ENCODE results near the gene ENAH.
"Not testable (repeated sequence)": the region's sequence is repeated elsewhere in the genome, so short reads cannot be mapped to it uniquely, and the experiment has no call there.

Gene ENAH

GRCh38 chr1:225617479-225617878, 35.4 kb downstream of the ENAH start:
- H3K9me3 ChIP-seq (ENCODE audit: control insufficient read depth in 1 of 2, low read length in 2 of 2) = no peaks in the 10 kb centered on the region
- H3K4me1 ChIP-seq (ENCODE audit: control insufficient read depth in 1 of 2, insufficient read depth in 2 of 2, low read length in 2 of 2) = peaks cover 0 to 11% of the 10 kb centered on the region in 2 donors
- H3K27ac ChIP-seq (ENCODE audit: low read length) = peak overlapping the region; percentile 2
- no peaks in the 10 kb centered on the region for H3K27me3 ChIP-seq (ENCODE audit: low read depth, low read length)
- no peaks in the 10 kb centered on the region for H3K36me3 ChIP-seq (ENCODE audit: control insufficient read depth in 1 of 2, insufficient read depth in 2 of 2, low read length in 2 of 2)
- H3K4me3 ChIP-seq (ENCODE audit: low read depth in 1 of 2, low read length in 2 of 2) = no peak overlapping the region

DNA sequence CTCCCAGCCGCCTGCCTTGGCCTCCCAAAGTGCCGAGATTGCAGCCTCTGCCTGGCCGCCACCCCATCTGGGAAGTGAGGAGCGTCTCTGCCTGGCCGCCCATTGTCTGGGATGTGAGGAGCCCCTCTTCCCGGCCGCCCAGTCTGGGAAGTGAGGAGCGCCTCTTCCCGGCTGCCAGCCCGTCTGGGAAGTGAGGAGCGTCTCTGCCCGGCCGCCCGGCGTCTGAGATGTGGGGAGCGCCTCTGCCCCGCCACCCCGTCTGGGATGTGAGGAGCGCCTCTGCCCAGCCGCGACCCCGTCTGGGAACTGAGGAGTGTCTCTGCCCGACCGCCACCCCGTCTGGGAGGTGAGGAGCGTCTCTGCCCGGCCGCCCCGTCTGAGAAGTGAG, 37.5 kb downstream of the ENAH start:
- H3K4me3 ChIP-seq (ENCODE audit: low read depth in 1 of 2, low read length in 2 of 2); H3K9me3 ChIP-seq (ENCODE audit: control insufficient read depth in 1 of 2, low read length in 2 of 2); H3K27ac ChIP-seq (ENCODE audit: low read length); H3K36me3 ChIP-seq (ENCODE audit: control insufficient read depth in 1 of 2, insufficient read depth in 2 of 2, low read length in 2 of 2); H3K27me3 ChIP-seq (ENCODE audit: low read depth, low read length): not testable (repeated sequence)
- H3K4me1 ChIP-seq (ENCODE audit: control insufficient read depth in 1 of 2, insufficient read depth in 2 of 2, low read length in 2 of 2) = peaks cover 0 to 17% of the 10 kb centered on the region in 2 donors

DNA sequence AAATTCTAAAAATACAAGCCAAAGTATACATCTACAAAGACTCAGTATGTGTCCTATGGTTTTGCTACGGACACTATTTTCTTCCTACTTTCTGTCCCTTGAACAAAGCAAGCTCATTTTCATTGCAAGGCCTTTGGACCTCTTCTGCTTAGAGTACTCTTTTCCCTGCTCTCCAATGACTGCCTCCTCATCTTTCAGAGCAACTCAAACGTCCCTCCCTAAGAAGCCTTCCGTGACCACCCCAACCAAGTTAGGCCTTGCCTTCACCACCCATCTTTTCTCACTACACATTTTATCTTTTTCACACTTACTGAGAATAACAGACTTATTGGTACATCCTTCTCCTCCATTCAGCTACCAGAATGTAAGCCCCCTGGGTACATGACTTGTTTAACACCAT, 39.9 kb downstream of the ENAH start:
- Histone ChIP-seq H3K27ac (ENCODE audit: low read length) (no peak overlapping the region), H3K36me3 (ENCODE audit: control insufficient read depth in 1 of 2, insufficient read depth in 2 of 2, low read length in 2 of 2) (no peaks in the 10 kb centered on the region), H3K4me1 (ENCODE audit: control insufficient read depth in 1 of 2, insufficient read depth in 2 of 2, low read length in 2 of 2) (peaks cover 0 to 25% of the 10 kb centered on the region in 2 donors)

DNA sequence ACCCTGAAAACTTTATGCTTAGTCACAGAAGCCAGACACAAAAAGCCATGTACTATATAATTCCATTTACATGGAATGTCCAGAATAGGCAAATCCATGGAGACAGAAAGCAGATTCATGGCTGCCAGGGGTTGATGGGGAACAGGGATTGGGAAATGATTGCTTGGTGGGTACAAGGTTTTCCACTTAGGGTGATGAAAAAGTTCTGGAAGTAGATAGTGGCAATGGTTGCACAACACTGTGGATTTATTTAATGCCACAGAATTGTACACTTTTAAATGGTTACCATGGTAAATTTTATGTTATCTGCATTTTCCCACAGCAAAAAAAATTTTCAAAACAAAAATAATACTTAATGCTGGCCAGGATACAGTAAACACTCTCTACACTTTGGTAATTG, 40.6 kb downstream of the ENAH start:
- Histone ChIP-seq H3K9me3 (ENCODE audit: control insufficient read depth in 1 of 2, low read length in 2 of 2) (no peaks in the 10 kb centered on the region), H3K4me3 (ENCODE audit: low read depth in 1 of 2, low read length in 2 of 2) (no peak overlapping the region), H3K36me3 (ENCODE audit: control insufficient read depth in 1 of 2, insufficient read depth in 2 of 2, low read length in 2 of 2) (no peaks in the 10 kb centered on the region), H3K27me3 (ENCODE audit: low read depth, low read length) (no peaks in the 10 kb centered on the region), H3K27ac (ENCODE audit: low read length) (no peak overlapping the region), H3K4me1 (ENCODE audit: control insufficient read depth in 1 of 2, insufficient read depth in 2 of 2, low read length in 2 of 2) (peaks cover 0 to 31% of the 10 kb centered on the region in 2 donors)

More for the DNA sequence above, 39.9 kb downstream of the ENAH start:
- Histone ChIP-seq H3K4me3 (ENCODE audit: low read depth in 1 of 2, low read length in 2 of 2) (no peak overlapping the region), H3K27me3 (ENCODE audit: low read depth, low read length) (no peaks in the 10 kb centered on the region), H3K9me3 (ENCODE audit: control insufficient read depth in 1 of 2, low read length in 2 of 2) (no peaks in the 10 kb centered on the region)

DNA sequence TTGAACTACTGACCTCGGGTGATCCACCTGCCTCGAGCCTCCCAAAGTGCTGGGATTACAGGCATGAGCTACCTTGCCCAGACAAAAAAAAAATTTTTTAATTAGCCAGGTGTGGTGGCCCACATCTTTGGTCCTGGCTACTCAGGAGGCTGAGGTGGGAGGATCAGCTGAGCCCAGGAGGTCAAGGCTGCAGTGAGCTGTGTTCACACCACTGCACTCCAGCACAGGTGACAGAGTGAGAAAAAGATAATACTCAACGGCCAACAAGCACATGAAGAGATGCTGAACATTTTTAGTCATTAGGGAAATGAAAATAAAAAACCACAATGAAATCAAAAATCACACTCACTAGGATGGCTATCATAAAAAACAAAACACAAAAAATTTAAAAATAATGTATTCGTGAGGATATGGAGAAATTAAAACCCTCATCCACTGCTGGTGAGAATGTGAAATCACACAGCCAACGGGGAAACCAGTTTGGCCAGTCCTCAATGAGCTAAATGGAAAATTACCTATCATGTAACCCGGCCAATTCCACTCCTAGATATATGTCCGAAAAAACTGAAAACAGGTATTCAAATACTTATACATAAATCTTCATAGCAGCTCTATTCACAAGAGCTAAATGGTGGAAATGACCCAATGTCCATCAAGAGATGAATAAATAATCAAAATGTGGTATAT, 41.2 kb downstream of the ENAH start:
- H3K9me3 ChIP-seq (ENCODE audit: control insufficient read depth in 1 of 2, low read length in 2 of 2) = no peaks in the 10 kb centered on the region
- peaks cover 0 to 31% of the 10 kb centered on the region in 2 donors for H3K4me1 ChIP-seq (ENCODE audit: control insufficient read depth in 1 of 2, insufficient read depth in 2 of 2, low read length in 2 of 2)
- H3K27me3 ChIP-seq (ENCODE audit: low read depth, low read length) = no peaks in the 10 kb centered on the region
- no peak overlapping the region for H3K27ac ChIP-seq (ENCODE audit: low read length)
- H3K36me3 ChIP-seq (ENCODE audit: control insufficient read depth in 1 of 2, insufficient read depth in 2 of 2, low read length in 2 of 2) = no peaks in the 10 kb centered on the region
- H3K4me3 ChIP-seq (ENCODE audit: low read depth in 1 of 2, low read length in 2 of 2) = no peak overlapping the region

DNA sequence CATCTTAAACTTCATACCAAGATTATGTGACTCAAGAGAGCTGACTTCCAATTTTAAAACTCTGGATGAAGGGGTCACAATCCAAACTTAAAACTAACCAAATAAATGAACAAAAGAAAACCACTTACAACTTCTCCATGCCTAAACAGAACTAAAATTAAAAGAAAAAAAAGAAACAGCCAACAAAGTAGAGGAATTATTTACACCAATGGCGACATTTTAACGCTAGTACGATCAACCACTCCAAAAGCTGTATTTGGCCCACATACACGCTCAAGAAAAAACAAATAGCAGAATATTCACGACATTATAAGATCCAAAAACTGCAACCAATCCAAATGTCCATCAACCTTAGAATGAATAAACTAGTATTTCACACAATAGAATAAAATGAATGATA, 42.4 kb downstream of the ENAH start:
- no peak overlapping the region for H3K27ac ChIP-seq (ENCODE audit: low read length)
- no peaks in the 10 kb centered on the region for H3K27me3 ChIP-seq (ENCODE audit: low read depth, low read length)
- peaks cover 0 to 31% of the 10 kb centered on the region in 2 donors for H3K4me1 ChIP-seq (ENCODE audit: control insufficient read depth in 1 of 2, insufficient read depth in 2 of 2, low read length in 2 of 2)
- H3K36me3 ChIP-seq (ENCODE audit: control insufficient read depth in 1 of 2, insufficient read depth in 2 of 2, low read length in 2 of 2) = no peaks in the 10 kb centered on the region
- no peaks in the 10 kb centered on the region for H3K9me3 ChIP-seq (ENCODE audit: control insufficient read depth in 1 of 2, low read length in 2 of 2)
- no peak overlapping the region for H3K4me3 ChIP-seq (ENCODE audit: low read depth in 1 of 2, low read length in 2 of 2)

- Histone ChIP-seq H3K27me3 (ENCODE audit: low read depth, low read length) (no peaks in the 10 kb centered on the region), H3K4me3 (ENCODE audit: low read depth in 1 of 2, low read length in 2 of 2) (no peak overlapping the region), H3K4me1 (ENCODE audit: control insufficient read depth in 1 of 2, insufficient read depth in 2 of 2, low read length in 2 of 2) (peaks cover 6 to 35% of the 10 kb centered on the region in 2 donors), H3K27ac (ENCODE audit: low read length) (no peak overlapping the region), H3K36me3 (ENCODE audit: control insufficient read depth in 1 of 2, insufficient read depth in 2 of 2, low read length in 2 of 2) (no peaks in the 10 kb centered on the region), H3K9me3 (ENCODE audit: control insufficient read depth in 1 of 2, low read length in 2 of 2) (no peaks in the 10 kb centered on the region)
Measured at GRCh38 chr1:225608014-225608796, 44.7 kb downstream of the ENAH start.

GRCh38 chr1:225607355-225607754, 45.6 kb downstream of the ENAH start:
- Histone ChIP-seq H3K27ac (ENCODE audit: low read length) (no peak overlapping the region), H3K36me3 (ENCODE audit: control insufficient read depth in 1 of 2, insufficient read depth in 2 of 2, low read length in 2 of 2) (no peaks in the 10 kb centered on the region), H3K9me3 (ENCODE audit: control insufficient read depth in 1 of 2, low read length in 2 of 2) (no peaks in the 10 kb centered on the region), H3K27me3 (ENCODE audit: low read depth, low read length) (no peaks in the 10 kb centered on the region), H3K4me3 (ENCODE audit: low read depth in 1 of 2, low read length in 2 of 2) (no peak overlapping the region), H3K4me1 (ENCODE audit: control insufficient read depth in 1 of 2, insufficient read depth in 2 of 2, low read length in 2 of 2) (peaks cover 6 to 29% of the 10 kb centered on the region in 2 donors)

DNA sequence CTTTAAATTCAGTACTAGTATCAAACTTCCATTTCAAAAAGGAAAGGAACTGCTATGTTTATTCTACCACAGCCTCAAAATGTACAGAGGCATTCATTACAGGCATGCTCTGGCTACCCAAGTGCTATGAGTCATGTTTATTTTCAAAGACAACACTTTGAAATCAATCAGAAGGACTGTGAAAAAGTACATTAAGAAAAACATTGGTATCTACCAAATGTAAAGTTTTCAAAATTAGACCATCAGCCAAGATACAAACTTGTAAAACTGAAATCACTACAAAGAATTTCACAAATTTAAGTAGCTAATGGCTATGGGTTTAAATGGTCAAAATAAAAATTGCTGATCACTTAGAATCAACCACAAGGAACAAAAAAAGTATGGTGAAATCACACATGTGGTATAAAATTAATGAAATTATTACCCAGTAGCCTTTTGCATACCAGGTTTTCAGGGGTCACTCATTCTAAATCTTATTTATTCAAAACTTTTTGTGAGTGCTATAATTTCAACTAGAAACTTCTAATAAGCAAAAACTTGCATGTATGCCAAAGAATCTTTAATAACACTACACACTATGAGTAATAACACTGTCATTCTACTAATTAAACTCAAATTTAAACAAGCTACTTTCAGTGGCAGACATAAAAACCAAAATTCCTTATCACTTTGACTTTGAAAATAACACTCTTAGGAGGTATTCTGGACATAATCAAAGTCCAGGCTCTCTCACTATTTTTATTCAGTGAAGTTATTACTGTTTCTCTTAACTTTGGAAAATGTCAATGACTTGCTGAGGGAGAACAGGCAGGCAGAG, 49.2 kb downstream of the ENAH start:
- Histone ChIP-seq H3K9me3 (ENCODE audit: control insufficient read depth in 1 of 2, low read length in 2 of 2) (no peaks in the 10 kb centered on the region), H3K4me1 (ENCODE audit: control insufficient read depth in 1 of 2, insufficient read depth in 2 of 2, low read length in 2 of 2) (peaks cover 6 to 24% of the 10 kb centered on the region in 2 donors), H3K36me3 (ENCODE audit: control insufficient read depth in 1 of 2, insufficient read depth in 2 of 2, low read length in 2 of 2) (no peaks in the 10 kb centered on the region), H3K27me3 (ENCODE audit: low read depth, low read length) (no peaks in the 10 kb centered on the region), H3K4me3 (ENCODE audit: low read depth in 1 of 2, low read length in 2 of 2) (no peak overlapping the region), H3K27ac (ENCODE audit: low read length) (peak overlapping the region; percentile 19)

- Histone ChIP-seq H3K4me1 (ENCODE audit: control insufficient read depth in 1 of 2, insufficient read depth in 2 of 2, low read length in 2 of 2) (peaks cover 6 to 14% of the 10 kb centered on the region in 2 donors), H3K27ac (ENCODE audit: low read length) (no peak overlapping the region)
Measured at GRCh38 chr1:225602590-225603206, 50.2 kb downstream of the ENAH start.

More at GRCh38 chr1:225602590-225603206, 50.2 kb downstream of the ENAH start:
- Histone ChIP-seq H3K9me3 (ENCODE audit: control insufficient read depth in 1 of 2, low read length in 2 of 2) (no peaks in the 10 kb centered on the region), H3K36me3 (ENCODE audit: control insufficient read depth in 1 of 2, insufficient read depth in 2 of 2, low read length in 2 of 2) (no peaks in the 10 kb centered on the region), H3K27me3 (ENCODE audit: low read depth, low read length) (no peaks in the 10 kb centered on the region), H3K4me3 (ENCODE audit: low read depth in 1 of 2, low read length in 2 of 2) (no peak overlapping the region)
